Common myeloid progenitor, CD34-positive (primary cell): Measurements from ENCODE around the gene FADS6.

ENCODE experiments used
- CTCF ChIA-PET: fragments of 350-600 bp; sonication (Branson Sonifier 250); formaldehyde crosslinking; loops from one replicate; lab custom pipeline; 2021; ENCODE audit warnings: antibody characterized with exemption; lab: Charles Lee
- POLR2A ChIA-PET: fragments of 350-600 bp; sonication (Branson Sonifier 250); formaldehyde crosslinking; loops from one replicate; lab custom pipeline; 2021; ENCODE audit warnings: antibody characterized with exemption; lab: Charles Lee
- DNase-seq, 3 donors: peaks; one replicate each; pipeline versions ENCODE4 v3.0.0 to v3.0.0-alpha.2; 2013
- H3K27ac ChIP-seq, 2 experiments: 1 replicate in 1 of 2; 2 replicates in 1 of 2; pipeline ENCODE4 v1.7.0; 2013; ENCODE audit warnings: inconsistent platforms in 2 of 2, low read length in 2 of 2, mild to moderate bottlenecking in 2 of 2, low read depth in 1 of 2, moderate library complexity in 1 of 2; ENCODE audit not compliant: severe bottlenecking in 2 of 2, insufficient read depth in 1 of 2, poor library complexity in 1 of 2
- H3K27me3 ChIP-seq, 5 experiments: replicated peaks in 2 of 5; 1 replicate in 3 of 5; 2 replicates in 2 of 5; pipeline versions ENCODE4 v1.6.1 to v1.7.0; 2013; ENCODE audit warnings: low read length in 4 of 5, mild to moderate bottlenecking in 2 of 5, moderate library complexity in 2 of 5, inconsistent platforms in 1 of 5; ENCODE audit not compliant: insufficient read depth in 5 of 5, control insufficient read depth in 4 of 5
- H3K36me3 ChIP-seq, 4 experiments: 1 replicate in 2 of 4; 2 replicates in 2 of 4; pipeline versions ENCODE4 v1.6.1 to v1.7.0; 2013; ENCODE audit warnings: low read length in 3 of 4, control low read depth in 1 of 4, mild to moderate bottlenecking in 1 of 4; ENCODE audit not compliant: control insufficient read depth in 4 of 4, insufficient read depth in 4 of 4
- H3K4me1 ChIP-seq, 4 experiments: 1 replicate in 3 of 4; 2 replicates in 1 of 4; pipeline versions ENCODE4 v1.6.1 to v1.7.1; 2013; ENCODE audit warnings: low read length in 3 of 4, mild to moderate bottlenecking in 3 of 4, control low read depth in 1 of 4, inconsistent platforms in 1 of 4, moderate library complexity in 1 of 4; ENCODE audit not compliant: control insufficient read depth in 4 of 4, insufficient read depth in 4 of 4; ENCODE audit errors: control extremely low read depth in 1 of 4
- H3K4me3 ChIP-seq, 7 experiments: 1 replicate in 4 of 7; 2 replicates in 3 of 7; pipeline versions ENCODE4 v1.5.1 to v1.7.0; 2013; ENCODE audit warnings: mild to moderate bottlenecking in 7 of 7, low read length in 6 of 7, moderate library complexity in 6 of 7, inconsistent platforms in 2 of 7, low read depth in 2 of 7, control low read depth in 1 of 7; ENCODE audit not compliant: insufficient read depth in 4 of 7, control insufficient read depth in 1 of 7; ENCODE audit errors: extremely low read depth in 1 of 7
- H3K9me3 ChIP-seq, 5 experiments: 1 replicate in 4 of 5; 2 replicates in 1 of 5; pipeline versions ENCODE4 v1.6.1 to v1.7.1; 2013; ENCODE audit warnings: low read length in 4 of 5, mild to moderate bottlenecking in 2 of 5, inconsistent platforms in 1 of 5, low read depth in 1 of 5, moderate library complexity in 1 of 5; ENCODE audit not compliant: control insufficient read depth in 4 of 5, insufficient read depth in 2 of 5; ENCODE audit errors: control extremely low read depth in 1 of 5
- WGBS: methylation state at CpG from one replicate; pipeline ENCODE4 v1.1.5; 2013; ENCODE audit not compliant: insufficient coverage; 5-methylcytosine and 5-hydroxymethylcytosine counted together

The FADS6 gene

GRCh38 chr17:74840989-74841666, 52.3 kb downstream of the FADS6 start:
- Histone ChIP-seq H3K27ac (no peak overlapping the region), H3K4me1 (peaks cover 0 to 28% (median 23%) of the 10 kb centered on the region in 4 experiments), H3K4me3 (peak overlapping the region in 1 of 7 experiments; percentile 28), H3K9me3 (no peaks in the 10 kb centered on the region), H3K36me3 (peaks cover 0 to 23% (median 11%) of the 10 kb centered on the region in 4 experiments), H3K27me3 (peaks cover 0 to 38% (median 6%) of the 10 kb centered on the region in 5 experiments)
- CTCF ChIA-PET, result interaction anchor here (0.9 to 5.4 kb wide), 10 partner anchors 9 to 57 kb away, joined by 3 to 26 read pairs (median 8); no protein-coding TSS in a partner anchor
- 47% methylated on average over 12 of the region's 13 CpGs for WGBS
- DNase-seq, result peak in 2 of 3 donors; percentile 21 to 22
- POLR2A ChIA-PET, result no interaction called here

GRCh38 chr17:74839990-74840852, 53.2 kb downstream of the FADS6 start:
- Histone ChIP-seq H3K4me3 (peak overlapping the region in 1 of 7 experiments; percentile 28), H3K9me3 (no peaks in the 10 kb centered on the region), H3K27me3 (peaks cover 0 to 33% (median 6%) of the 10 kb centered on the region in 5 experiments), H3K27ac (no peak overlapping the region), H3K36me3 (peaks cover 0 to 32% (median 12%) of the 10 kb centered on the region in 4 experiments), H3K4me1 (peaks cover 0 to 28% (median 23%) of the 10 kb centered on the region in 4 experiments)
- 88% methylated on average over 3 of the region's 7 CpGs for WGBS
- ChIA-PET CTCF (interaction anchor here (0.9 to 5.4 kb wide), 12 partner anchors 8 to 49 kb away, joined by 3 to 26 read pairs (median 5); no protein-coding TSS in a partner anchor), POLR2A (interaction anchor here (0.5 kb wide), 1 partner anchor 22 kb away, joined by 4 read pairs; no protein-coding TSS in a partner anchor)
- DNase-seq, result no peak

- H3K27me3 ChIP-seq, result peaks cover 0 to 19% (median 0%) of the 10 kb centered on the region in 5 experiments
- H3K9me3 ChIP-seq, result no peaks in the 10 kb centered on the region
- ChIA-PET POLR2A (interaction anchor here (0.6 kb wide), 1 partner anchor 140 kb away, joined by 4 read pairs; no protein-coding TSS in a partner anchor), CTCF (interaction anchor here (0.9 to 3.7 kb wide), 8 partner anchors 16 to 181 kb away, joined by 3 to 21 read pairs (median 4); no protein-coding TSS in a partner anchor)
- peaks cover 0 to 28% (median 22%) of the 10 kb centered on the region in 4 experiments for H3K4me1 ChIP-seq
- H3K4me3 ChIP-seq, result no peak overlapping the region
- H3K27ac ChIP-seq, result no peak overlapping the region
- H3K36me3 ChIP-seq, result peaks cover 0 to 33% (median 12%) of the 10 kb centered on the region in 4 experiments
- 96% methylated on average over 8 of the region's 9 CpGs for WGBS
- DNase-seq, result no peak
These were observed 55.2 kb downstream of the FADS6 start for GRCh38 chr17:74838274-74838673.

GRCh38 chr17:74836691-74837467, 56.6 kb downstream of the FADS6 start:
- CTCF ChIA-PET, result interaction anchor here (1.9 kb wide), 1 partner anchor 125 kb away, joined by 5 read pairs; no protein-coding TSS in a partner anchor
- no peak overlapping the region for H3K27ac ChIP-seq
- POLR2A ChIA-PET, result no interaction called here
- no peak overlapping the region for H3K4me3 ChIP-seq
- no peak for DNase-seq
- 99% methylated on average over 17 of the region's 19 CpGs for WGBS
- H3K27me3 ChIP-seq, result peaks cover 0 to 5% (median 0%) of the 10 kb centered on the region in 5 experiments
- peaks cover 0 to 33% (median 12%) of the 10 kb centered on the region in 4 experiments for H3K36me3 ChIP-seq
- H3K4me1 ChIP-seq, result peaks cover 0 to 19% (median 14%) of the 10 kb centered on the region in 4 experiments
- H3K9me3 ChIP-seq, result no peaks in the 10 kb centered on the region

GRCh38 chr17:74836191-74836590, 57.2 kb downstream of the FADS6 start:
- ChIA-PET POLR2A (no interaction called here), CTCF (interaction anchor here (1.9 kb wide), 1 partner anchor 126 kb away, joined by 5 read pairs; no protein-coding TSS in a partner anchor)
- Histone ChIP-seq H3K36me3 (peaks cover 0 to 33% (median 12%) of the 10 kb centered on the region in 4 experiments), H3K27ac (no peak overlapping the region), H3K4me1 (peaks cover 0 to 13% (median 8%) of the 10 kb centered on the region in 4 experiments), H3K9me3 (no peaks in the 10 kb centered on the region), H3K4me3 (no peak overlapping the region), H3K27me3 (no peaks in the 10 kb centered on the region)
- DNase-seq, result no peak
- 97% methylated on average over 25 of the region's 26 CpGs for WGBS
